DOHH2 (cell line): Measurements from ENCODE around the gene LILRB2.
"Not testable (repeated sequence)": the region's sequence is repeated elsewhere in the genome, so short reads cannot be mapped to it uniquely, and the experiment has no call there.

Experiments
- H3F3A ChIP-seq: fragments of 200-600 bp; sonication (generic), shearing (Covaris generic); 2 replicates; pipeline ENCODE4 v1.6.0; 2016; ENCODE audit warnings: antibody characterized with exemption, mild to moderate bottlenecking; ENCODE audit not compliant: control insufficient read depth, insufficient read depth
- H3K27ac ChIP-seq: fragments of 200-600 bp; sonication (generic); 2 replicates; pipeline ENCODE4 v1.5.1; 2014; ENCODE audit warnings: low read depth, mild to moderate bottlenecking, low read length, moderate library complexity
- H3K27me3 ChIP-seq: fragments of 200-600 bp; sonication (generic); 2 replicates; pipeline ENCODE4 v1.6.1; 2014; ENCODE audit warnings: mild to moderate bottlenecking, low read length, mixed read lengths; ENCODE audit not compliant: control insufficient read depth
- H3K36me3 ChIP-seq: fragments of 200-600 bp; sonication (generic); 2 replicates; pipeline ENCODE4 v1.6.1; 2014; ENCODE audit warnings: mild to moderate bottlenecking, low read length, moderate library complexity, mixed read lengths; ENCODE audit not compliant: control insufficient read depth
- H3K4me1 ChIP-seq: fragments of 200-600 bp; sonication (generic); 2 replicates; pipeline ENCODE4 v1.6.1; 2014; ENCODE audit warnings: mild to moderate bottlenecking, low read length, mixed read lengths; ENCODE audit not compliant: control insufficient read depth
- H3K4me2 ChIP-seq: fragments of 200-600 bp; sonication (generic); 2 replicates; pipeline ENCODE4 v1.6.0; 2014; ENCODE audit warnings: mild to moderate bottlenecking, low read length, moderate library complexity
- H3K4me3 ChIP-seq: fragments of 200-600 bp; sonication (generic); 2 replicates; pipeline ENCODE4 v1.5.1; 2014; ENCODE audit warnings: mild to moderate bottlenecking, low read length, mixed read lengths
- H3K79me2 ChIP-seq: fragments of 200-600 bp; sonication (generic); 2 replicates; pipeline ENCODE4 v1.6.1; 2014; ENCODE audit warnings: mild to moderate bottlenecking, low read length, mixed read lengths; ENCODE audit not compliant: control insufficient read depth
- H3K9me2 ChIP-seq: fragments of 200-600 bp; sonication (generic); replicated peaks from 2 replicates; pipeline ENCODE4 v1.6.1; 2014; ENCODE audit warnings: mild to moderate bottlenecking, low read length, mixed read lengths; ENCODE audit not compliant: control insufficient read depth
- H3K9me3 ChIP-seq: fragments of 200-600 bp; sonication (generic); 2 replicates; pipeline ENCODE4 v1.6.1; 2014; ENCODE audit warnings: antibody characterized with exemption, low read length, mixed read lengths; ENCODE audit not compliant: control insufficient read depth, insufficient read depth
- H4K20me1 ChIP-seq: fragments of 200-600 bp; sonication (generic); 2 replicates; pipeline ENCODE4 v1.6.0; 2014; ENCODE audit warnings: low read depth, mild to moderate bottlenecking, antibody characterized with exemption, low read length, moderate library complexity; ENCODE audit not compliant: control insufficient read depth, insufficient read depth
- CTCF ChIP-seq: fragments of 200-600 bp; sonication (generic); IDR thresholded peaks from one replicate; pipeline ENCODE4 v1.5.1; 2014; ENCODE audit warnings: antibody characterized with exemption, mild to moderate bottlenecking, low read depth, low read length; ENCODE audit not compliant: poor library complexity, severe bottlenecking
- EZH2phosphoT487 ChIP-seq: fragments of 200-600 bp; sonication (generic); IDR thresholded peaks from 2 replicates; pipeline ENCODE4 v1.6.1; 2017; ENCODE audit warnings: borderline replicate concordance, mild to moderate bottlenecking, antibody characterized with exemption, low read length, moderate library complexity, mixed read lengths

Gene LILRB2

GRCh38 chr19:54229146-54229545 is 51.8 kb downstream of the LILRB2 start:
- no peak overlapping the region for H3K4me2 ChIP-seq
- no peaks in the 10 kb centered on the region for H3K79me2 ChIP-seq
- H3K4me1 ChIP-seq: no peaks in the 10 kb centered on the region
- H3K4me3 ChIP-seq: no peak overlapping the region
- H3K9me3 ChIP-seq: no peaks in the 10 kb centered on the region
- no peaks in the 10 kb centered on the region for H3K36me3 ChIP-seq
- H3K9me2 ChIP-seq: no peaks in the 10 kb centered on the region
- H3K27ac ChIP-seq: no peak overlapping the region
- TF ChIP-seq EZH2phosphoT487: no peak
- TF ChIP-seq CTCF: no peak
- peaks cover 21% of the 10 kb centered on the region for H3K27me3 ChIP-seq
- H3F3A ChIP-seq: peaks cover 5% of the 10 kb centered on the region
- H4K20me1 ChIP-seq: no peaks in the 10 kb centered on the region

GRCh38 chr19:54224619-54225018 is 56.3 kb downstream of the LILRB2 start:
- H3K4me1 ChIP-seq, H3K4me2 ChIP-seq, H3K27ac ChIP-seq, H3K79me2 ChIP-seq, H3K27me3 ChIP-seq, H3F3A ChIP-seq, H3K9me2 ChIP-seq, H4K20me1 ChIP-seq, H3K9me3 ChIP-seq, H3K4me3 ChIP-seq, H3K36me3 ChIP-seq: not testable (repeated sequence)

GRCh38 chr19:54223937-54224281 is 57.0 kb downstream of the LILRB2 start:
- H3K27ac ChIP-seq, H3K4me3 ChIP-seq, H3K27me3 ChIP-seq, H3K9me3 ChIP-seq, H3K4me2 ChIP-seq, H3K9me2 ChIP-seq, H4K20me1 ChIP-seq, H3K4me1 ChIP-seq, H3F3A ChIP-seq, H3K79me2 ChIP-seq, H3K36me3 ChIP-seq: not testable (repeated sequence)
